Omental fat pad (tissue), 4 donors: ENCODE results near the gene ZNF644. TPM values are rescaled to one million over a fixed set of nuclear protein-coding genes. Genes with fewer than 3 reads are reported as not detected.
"Not testable (repeated sequence)": the region's sequence is repeated elsewhere in the genome, so short reads cannot be mapped to it uniquely, and the experiment has no call there.

ENCODE experiments used
- ATAC-seq: fragments of 150-250 bp; one replicate; pipeline ENCODE4 v1.9.1; 2016; ENCODE audit warnings: mild to moderate bottlenecking, moderate library complexity; ENCODE audit not compliant: low FRiP score
- DNase-seq: peaks from one replicate; pipeline ENCODE4 v3.0.0-alpha.2; 2019; ENCODE audit warnings: low spot score
- CTCF ChIP-seq, 3 donors: fragments of 450-650 bp; IDR thresholded peaks; one replicate each; pipeline ENCODE4 v1.5.1; 2016 to 2017; ENCODE audit warnings: antibody characterized with exemption in 3 of 3, mild to moderate bottlenecking in 3 of 3, moderate library complexity in 2 of 3
- total RNA-seq, 4 donors: library from RNA; depleted of rRNA; stranded (reverse); fragments of >200 nt; gene quantifications; one replicate each; pipeline ENCODE4 v1.1.0, GENCODE V29; 2016

Gene ZNF644
- total RNA-seq, 4 donors from 2014 or later: 37.9 to 67.0 (median 50.4) TPM

GRCh38 chr1:91054780-91055481 lies 33.1 kb upstream of the ZNF644 start:
- TF ChIP-seq CTCF (IDR thresholded peaks at IDR 0.05): no peak
- no peak for DNase-seq

GRCh38 chr1:91053630-91054029 lies 31.8 kb upstream of the ZNF644 start:
- no peak for TF ChIP-seq CTCF (IDR thresholded peaks at IDR 0.05)
- ATAC-seq: no peak
- no peak for DNase-seq

More at GRCh38 chr1:91054780-91055481, 33.1 kb upstream of the ZNF644 start:
- ATAC-seq: no peak

GRCh38 chr1:91049551-91049950 lies 27.7 kb upstream of the ZNF644 start:
- not testable (repeated sequence) for DNase-seq, ATAC-seq

GRCh38 chr1:91046766-91047165 lies 24.9 kb upstream of the ZNF644 start:
- DNase-seq (no peak), ATAC-seq (no peak)
- TF ChIP-seq CTCF (IDR thresholded peaks at IDR 0.05): no peak

GRCh38 chr1:91045284-91045683 lies 23.4 kb upstream of the ZNF644 start:
- DNase-seq (no peak), ATAC-seq (no peak)
- no peak for TF ChIP-seq CTCF (IDR thresholded peaks at IDR 0.05)

GRCh38 chr1:91044776-91045175 lies 22.9 kb upstream of the ZNF644 start:
- not testable (repeated sequence) for DNase-seq, ATAC-seq

GRCh38 chr1:91042372-91042771 lies 20.5 kb upstream of the ZNF644 start:
- ATAC-seq, DNase-seq: not testable (repeated sequence)

- ATAC-seq: no peak
- no peak for TF ChIP-seq CTCF (IDR thresholded peaks at IDR 0.05)
- no peak for DNase-seq
Measured at GRCh38 chr1:91038582-91038981, 16.7 kb upstream of the ZNF644 start.
